ENCODE measurements around the gene RNF141. TPM values are rescaled to one million over a fixed set of nuclear protein-coding genes. Genes with fewer than 3 reads are reported as not detected.
A peak's percentile ranks its signal among the peaks of the same experiment; 100 is the strongest.

RNF141 gene
- total RNA-seq, 1 donor from 2014 or later, result 12.4 TPM

GRCh38 chr11:10551290-10551592 lies 10.3 kb upstream of the RNF141 start:
- Mint-ChIP-seq H3K27me3 (ENCODE audit: insufficient read depth) (peaks cover 22% of the 10 kb centered on the region), H3K27ac (no peak overlapping the region), H3K4me1 (ENCODE audit: low read depth) (no peaks in the 10 kb centered on the region), H3K9me3 (no peaks in the 10 kb centered on the region), H3K4me3 (no peak overlapping the region), H3K36me3 (ENCODE audit: low read depth) (no peaks in the 10 kb centered on the region)
- intact Hi-C loops (cut with micrococcal nuclease), result no loop called here
- no peak for DNase-seq (ENCODE audit: low spot score)

DNA sequence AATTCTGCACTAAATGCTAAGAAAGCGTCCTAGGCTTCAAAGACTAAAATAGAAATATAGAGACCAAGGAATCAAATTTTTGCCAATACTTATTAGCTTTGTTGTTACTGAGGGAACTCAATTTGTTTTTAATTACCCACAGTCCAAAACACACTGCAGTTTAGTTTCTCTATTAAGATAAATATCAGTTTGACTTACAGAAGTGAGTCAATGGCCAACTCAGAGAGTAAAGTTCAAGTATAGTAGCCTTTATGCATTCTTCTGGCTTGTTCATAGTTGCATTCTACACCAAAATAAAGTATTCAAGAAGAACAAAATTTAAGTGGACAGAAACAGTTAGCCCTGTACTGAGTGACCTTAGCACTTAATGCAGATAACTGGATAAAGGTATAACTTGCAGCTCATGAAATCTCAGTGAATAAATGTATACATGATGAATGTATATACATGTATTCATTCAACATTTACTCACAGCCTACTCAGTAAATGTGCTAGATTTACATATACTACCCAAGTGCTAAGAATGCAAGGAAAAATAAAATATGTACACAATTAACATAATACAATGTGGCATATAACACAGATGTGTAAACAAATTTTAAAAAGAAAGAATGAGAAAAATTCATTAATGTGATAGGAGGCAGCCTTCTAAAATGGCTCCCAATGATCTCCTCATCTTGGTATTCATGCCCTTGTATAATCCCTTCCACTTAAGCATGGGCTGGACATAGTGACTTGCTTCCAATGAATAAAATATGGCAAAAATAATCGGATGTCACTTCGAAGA lies 9.7 kb upstream of the RNF141 start:
- Mint-ChIP-seq H3K36me3 (ENCODE audit: low read depth) (no peaks in the 10 kb centered on the region), H3K4me3 (no peak overlapping the region), H3K9me3 (no peaks in the 10 kb centered on the region), H3K27ac (no peak overlapping the region), H3K27me3 (ENCODE audit: insufficient read depth) (peaks cover 21% of the 10 kb centered on the region), H3K4me1 (ENCODE audit: low read depth) (no peaks in the 10 kb centered on the region)
- intact Hi-C loops (cut with micrococcal nuclease), result no loop called here
- no peak for DNase-seq (ENCODE audit: low spot score)

DNA sequence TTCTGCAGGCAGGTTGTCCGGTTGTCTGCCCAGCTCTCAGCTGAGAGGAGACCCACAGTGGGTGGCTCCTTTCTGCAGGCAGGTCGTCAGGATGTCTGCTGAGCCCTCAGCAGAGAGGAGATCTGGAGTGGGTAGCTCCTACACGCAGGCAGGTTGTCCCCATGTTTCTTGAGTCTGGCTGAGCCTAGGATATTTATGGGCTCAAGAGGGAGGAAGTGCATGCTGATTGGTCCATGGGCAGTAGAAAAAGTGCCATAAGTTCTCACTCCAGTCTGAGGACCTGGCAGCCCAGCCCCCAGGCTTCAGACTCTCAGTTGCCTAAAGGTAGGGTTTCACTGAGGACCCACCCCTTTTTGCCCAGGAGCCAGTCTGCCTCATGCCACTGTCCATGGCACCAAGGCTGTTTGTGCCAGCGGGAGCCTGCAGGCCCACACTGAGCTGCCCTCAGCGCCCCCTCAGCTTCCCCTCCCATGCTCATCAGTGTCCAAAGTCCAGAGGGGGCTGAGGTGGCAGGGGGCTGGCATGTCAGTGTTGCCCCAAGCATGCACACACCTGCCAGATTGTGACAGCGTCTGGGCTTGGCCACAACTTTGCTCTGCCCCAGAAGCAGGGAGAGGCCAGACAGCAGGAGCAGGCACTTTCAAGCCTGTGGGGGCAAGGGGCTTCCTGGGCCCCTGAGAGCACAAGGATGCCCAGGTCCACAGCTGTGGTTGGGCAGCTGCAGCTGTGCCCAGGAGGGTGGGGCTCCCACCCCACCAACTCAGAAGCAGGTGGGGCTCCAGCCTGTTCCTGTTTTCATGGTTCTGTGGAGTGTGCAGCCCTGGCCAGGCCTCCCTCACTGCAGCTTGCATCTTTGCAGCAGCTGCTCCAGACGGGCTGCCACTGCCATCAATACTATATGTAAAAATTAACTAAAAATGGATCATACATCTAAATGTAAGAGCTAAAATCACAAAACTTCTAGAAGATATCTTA lies 3.8 kb upstream of the RNF141 start:
- no peak for DNase-seq (ENCODE audit: low spot score)
- intact Hi-C loops (cut with micrococcal nuclease), result loop anchor here (5.0 kb wide), 5 partner anchors 113 to 1298 kb away; partner anchors contain the start of gene USP47
- no peaks in the 10 kb centered on the region for H3K36me3 Mint-ChIP-seq (ENCODE audit: low read depth)
- H3K27ac Mint-ChIP-seq, result no peak overlapping the region
- peaks cover 4% of the 10 kb centered on the region for H3K9me3 Mint-ChIP-seq
- peaks cover 15% of the 10 kb centered on the region for H3K27me3 Mint-ChIP-seq (ENCODE audit: insufficient read depth)
- peaks cover 14% of the 10 kb centered on the region for H3K4me1 Mint-ChIP-seq (ENCODE audit: low read depth)
- H3K4me3 Mint-ChIP-seq, result no peak overlapping the region

GRCh38 chr11:10543782-10544181 lies 2.8 kb upstream of the RNF141 start:
- no peak for DNase-seq (ENCODE audit: low spot score)

DNA sequence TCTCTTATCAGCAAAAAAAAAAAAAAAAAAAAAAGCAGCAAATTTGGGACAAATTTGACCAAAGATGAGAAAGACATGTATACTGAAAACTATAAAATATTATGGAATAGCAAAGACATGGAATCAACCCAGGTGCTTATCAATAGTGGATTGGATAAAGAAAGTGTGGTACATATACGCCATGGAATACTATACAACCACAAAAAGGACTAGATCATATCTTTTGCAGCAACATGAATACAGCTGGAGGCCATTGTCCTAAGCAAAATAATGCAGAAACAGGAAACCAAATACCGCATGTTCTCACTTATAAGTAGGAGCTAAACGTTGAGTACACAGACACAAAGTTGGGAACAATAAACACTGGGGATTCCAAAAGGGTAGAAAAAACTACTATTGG lies 1.8 kb upstream of the RNF141 start:
- Mint-ChIP-seq H3K4me1 (ENCODE audit: low read depth) (peaks cover 20% of the 10 kb centered on the region), H3K4me3 (no peak overlapping the region), H3K36me3 (ENCODE audit: low read depth) (no peaks in the 10 kb centered on the region), H3K9me3 (peaks cover 4% of the 10 kb centered on the region), H3K27me3 (ENCODE audit: insufficient read depth) (peaks cover 5% of the 10 kb centered on the region), H3K27ac (no peak overlapping the region)
- intact Hi-C loops (cut with micrococcal nuclease), result loop anchor here (5.0 kb wide), 5 partner anchors 115 to 1300 kb away; partner anchors contain the start of gene USP47
- no peak for DNase-seq (ENCODE audit: low spot score)

More at GRCh38 chr11:10543782-10544181, 2.8 kb upstream of the RNF141 start:
- peaks cover 10% of the 10 kb centered on the region for H3K27me3 Mint-ChIP-seq (ENCODE audit: insufficient read depth)
- no peaks in the 10 kb centered on the region for H3K36me3 Mint-ChIP-seq (ENCODE audit: low read depth)
- H3K4me1 Mint-ChIP-seq (ENCODE audit: low read depth), result peaks cover 20% of the 10 kb centered on the region
- H3K9me3 Mint-ChIP-seq, result peaks cover 4% of the 10 kb centered on the region
- no peak overlapping the region for H3K27ac Mint-ChIP-seq
- intact Hi-C loops (cut with micrococcal nuclease), result loop anchor here (5.0 kb wide), 5 partner anchors 114 to 1299 kb away; partner anchors contain the start of gene USP47
- H3K4me3 Mint-ChIP-seq, result no peak overlapping the region

- Mint-ChIP-seq H3K4me3 (peak overlapping the region; percentile 90), H3K36me3 (ENCODE audit: low read depth) (no peaks in the 10 kb centered on the region), H3K9me3 (peaks cover 4% of the 10 kb centered on the region), H3K27me3 (ENCODE audit: insufficient read depth) (peaks cover 5% of the 10 kb centered on the region), H3K4me1 (ENCODE audit: low read depth) (peaks cover 24% of the 10 kb centered on the region), H3K27ac (peak overlapping the region; percentile 52)
- DNase-seq (ENCODE audit: low spot score), result no peak
- intact Hi-C loops (cut with micrococcal nuclease), result loop anchor here (1.0 to 5.0 kb wide), 13 partner anchors 82 to 1859 kb away; partner anchors contain the start of genes AMPD3, CTR9, EIF4G2 and RPL27A
These were observed 559 bp upstream of the RNF141 start for GRCh38 chr11:10541561-10541930.

DNA sequence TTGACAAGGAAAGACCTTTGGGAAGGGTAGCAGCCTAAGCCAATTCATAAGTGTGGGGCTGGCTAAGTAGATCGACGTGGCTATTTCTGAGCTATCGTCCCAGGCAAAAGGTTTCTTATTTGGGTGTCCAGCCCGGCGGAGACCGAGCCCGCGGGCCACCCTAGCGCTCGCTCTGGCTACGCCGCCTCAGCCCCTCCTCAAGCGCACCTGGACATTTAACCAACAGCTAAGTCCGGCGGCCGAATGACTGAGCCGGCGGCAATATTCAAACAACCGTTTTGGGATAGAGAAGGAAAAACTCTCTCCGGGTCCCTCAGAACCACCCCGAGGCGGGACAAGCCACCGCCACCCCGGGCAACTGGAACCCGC lies 457 bp downstream of the RNF141 start:
- Mint-ChIP-seq H3K4me3 (peak overlapping the region; percentile 90), H3K27me3 (ENCODE audit: insufficient read depth) (peaks cover 5% of the 10 kb centered on the region), H3K36me3 (ENCODE audit: low read depth) (no peaks in the 10 kb centered on the region), H3K9me3 (peaks cover 4% of the 10 kb centered on the region), H3K27ac (peak overlapping the region; percentile 73), H3K4me1 (ENCODE audit: low read depth) (peaks cover 32% of the 10 kb centered on the region)
- intact Hi-C loops (cut with micrococcal nuclease), result loop anchor here (1.0 to 5.0 kb wide), 13 partner anchors 13 to 1858 kb away; partner anchors contain the start of genes CTR9, EIF4G2, RPL27A and TRIM66
- DNase-seq (ENCODE audit: low spot score), result no peak

- intact Hi-C loops (cut with micrococcal nuclease), result no loop called here
- H3K9me3 Mint-ChIP-seq, result peaks cover 3% of the 10 kb centered on the region
- no peaks in the 10 kb centered on the region for H3K36me3 Mint-ChIP-seq (ENCODE audit: low read depth)
- peak overlapping the region; percentile 90 for H3K4me3 Mint-ChIP-seq
- DNase-seq (ENCODE audit: low spot score), result no peak
- H3K27me3 Mint-ChIP-seq (ENCODE audit: insufficient read depth), result peaks cover 5% of the 10 kb centered on the region
- H3K27ac Mint-ChIP-seq, result no peak overlapping the region
- H3K4me1 Mint-ChIP-seq (ENCODE audit: low read depth), result peaks cover 32% of the 10 kb centered on the region
These were observed 1.6 kb downstream of the RNF141 start for GRCh38 chr11:10539339-10539738.

GRCh38 chr11:10538924-10539323 lies 2.1 kb downstream of the RNF141 start:
- intact Hi-C loops (cut with micrococcal nuclease), result no loop called here
- H3K4me1 Mint-ChIP-seq (ENCODE audit: low read depth), result peaks cover 32% of the 10 kb centered on the region
- H3K36me3 Mint-ChIP-seq (ENCODE audit: low read depth), result no peaks in the 10 kb centered on the region
- no peak for DNase-seq (ENCODE audit: low spot score)
- H3K27ac Mint-ChIP-seq, result no peak overlapping the region
- H3K27me3 Mint-ChIP-seq (ENCODE audit: insufficient read depth), result peaks cover 2% of the 10 kb centered on the region
- H3K4me3 Mint-ChIP-seq, result no peak overlapping the region
- no peaks in the 10 kb centered on the region for H3K9me3 Mint-ChIP-seq

- DNase-seq (ENCODE audit: low spot score), result no peak
- H3K9me3 Mint-ChIP-seq, result no peaks in the 10 kb centered on the region
- H3K27ac Mint-ChIP-seq, result no peak overlapping the region
- H3K4me3 Mint-ChIP-seq, result no peak overlapping the region
- H3K27me3 Mint-ChIP-seq (ENCODE audit: insufficient read depth), result peaks cover 2% of the 10 kb centered on the region
- peaks cover 5% of the 10 kb centered on the region for H3K36me3 Mint-ChIP-seq (ENCODE audit: low read depth)
- intact Hi-C loops (cut with micrococcal nuclease), result no loop called here
- peaks cover 32% of the 10 kb centered on the region for H3K4me1 Mint-ChIP-seq (ENCODE audit: low read depth)
These were observed 3.4 kb downstream of the RNF141 start for GRCh38 chr11:10537600-10537999.

GRCh38 chr11:10534316-10534715 lies 6.7 kb downstream of the RNF141 start:
- H3K4me3 Mint-ChIP-seq, result no peak overlapping the region
- no peak overlapping the region for H3K27ac Mint-ChIP-seq
- intact Hi-C loops (cut with micrococcal nuclease), result no loop called here
- H3K36me3 Mint-ChIP-seq (ENCODE audit: low read depth), result peaks cover 14% of the 10 kb centered on the region
- H3K9me3 Mint-ChIP-seq, result no peaks in the 10 kb centered on the region
- no peaks in the 10 kb centered on the region for H3K27me3 Mint-ChIP-seq (ENCODE audit: insufficient read depth)
- DNase-seq (ENCODE audit: low spot score), result no peak
- H3K4me1 Mint-ChIP-seq (ENCODE audit: low read depth), result peaks cover 14% of the 10 kb centered on the region

- H3K4me1 Mint-ChIP-seq (ENCODE audit: low read depth), result peaks cover 12% of the 10 kb centered on the region
- H3K4me3 Mint-ChIP-seq, result no peak overlapping the region
- no peak for DNase-seq (ENCODE audit: low spot score)
- no peak overlapping the region for H3K27ac Mint-ChIP-seq
- peaks cover 14% of the 10 kb centered on the region for H3K36me3 Mint-ChIP-seq (ENCODE audit: low read depth)
- H3K27me3 Mint-ChIP-seq (ENCODE audit: insufficient read depth), result no peaks in the 10 kb centered on the region
- intact Hi-C loops (cut with micrococcal nuclease), result no loop called here
- H3K9me3 Mint-ChIP-seq, result no peaks in the 10 kb centered on the region
These were observed 7.7 kb downstream of the RNF141 start for GRCh38 chr11:10533323-10533722.

DNA sequence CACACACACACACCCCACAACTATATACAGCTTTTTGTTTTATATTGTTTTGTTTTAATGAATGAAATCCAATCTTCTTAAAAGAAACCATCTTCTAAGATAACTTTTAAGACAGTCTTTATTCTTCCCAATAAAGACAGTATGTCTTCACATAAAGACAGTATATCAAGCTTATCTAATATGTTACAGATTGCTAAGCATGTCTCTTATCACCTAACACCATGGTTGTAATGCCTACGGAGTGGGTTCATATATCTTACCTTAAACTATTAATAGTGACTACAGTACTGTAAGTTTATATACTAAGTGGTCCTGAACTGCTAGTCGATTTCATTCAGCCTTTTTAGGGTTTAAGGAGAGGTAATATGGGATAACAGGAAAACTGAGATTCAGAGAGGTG lies 8.5 kb downstream of the RNF141 start:
- peaks cover 15% of the 10 kb centered on the region for H3K36me3 Mint-ChIP-seq (ENCODE audit: low read depth)
- H3K9me3 Mint-ChIP-seq, result no peaks in the 10 kb centered on the region
- no peak for DNase-seq (ENCODE audit: low spot score)
- H3K4me1 Mint-ChIP-seq (ENCODE audit: low read depth), result peaks cover 16% of the 10 kb centered on the region
- intact Hi-C loops (cut with micrococcal nuclease), result no loop called here
- H3K27ac Mint-ChIP-seq, result no peak overlapping the region
- no peaks in the 10 kb centered on the region for H3K27me3 Mint-ChIP-seq (ENCODE audit: insufficient read depth)
- no peak overlapping the region for H3K4me3 Mint-ChIP-seq
